ENCODE data around the gene PRAC1. TPM values are rescaled to one million over a fixed set of nuclear protein-coding genes. Genes with fewer than 3 reads are reported as not detected.

PRAC1 gene
- not detected in 2 replicates for total RNA-seq (2014; rRNA removed; shearing (Covaris generic))

GRCh38 chr17:48722201-48722907 is at the start of gene PRAC1:
PRAC1 (minus strand) TSS chr17:48722518; CDS start chr17:48722392, 126 bp downstream.

GRCh38 chr17:48728232-48729231 is 6.2 kb upstream of the PRAC1 start, which contains the start of gene HOXB13:
HOXB13 (minus strand) TSS chr17:48728750; CDS start chr17:48728593, 157 bp downstream.

GRCh38 chr17:48722915-48723422 is 651 bp upstream of the PRAC1 start, which contains the start of gene PRAC2:
PRAC2 (plus strand) TSS chr17:48723185; CDS start chr17:48724411, 1,226 bp downstream.

Small RNA genes within 50 kb of the gene (small RNA-seq; reads per million reads assigned to genes)
- gene AC091179.2 (not detected), gene COX6B1P2 (not detected), gene MIR3185 (not detected), gene RF02132 (not detected), gene RF02133 (not detected), gene RN7SL125P (not detected)

Other genes with a start within 250 kb of the PRAC1 start
- gene HOXB1, start 191.5 kb downstream of the PRAC1 start, total RNA-seq (2014; rRNA removed; shearing (Covaris generic)), result not detected in 2 replicates
- gene HOXB2, start 177.4 kb downstream of the PRAC1 start, total RNA-seq (2014; rRNA removed; shearing (Covaris generic)), result 30.9 and 35.6 TPM in 2 replicates
- 5.7 and 8.5 TPM in 2 replicates for gene HOXB4, start 144.2 kb downstream of the PRAC1 start, total RNA-seq (2014; rRNA removed; shearing (Covaris generic))
- gene HOXB3, start 132.3 kb downstream of the PRAC1 start, total RNA-seq (2014; rRNA removed; shearing (Covaris generic)), result 11.9 and 13.7 TPM in 2 replicates
- 1.0 TPM in 2 replicates for gene HOXB5, start 128.7 kb downstream of the PRAC1 start, total RNA-seq (2014; rRNA removed; shearing (Covaris generic))
- gene HOXB6, start 117.5 kb downstream of the PRAC1 start, total RNA-seq (2014; rRNA removed; shearing (Covaris generic)), result 11.9 and 21.2 TPM in 2 replicates
- 9.5 and 13.6 TPM in 2 replicates for gene HOXB7, start 111.5 kb downstream of the PRAC1 start, total RNA-seq (2014; rRNA removed; shearing (Covaris generic))
- gene HOXB8, start 107.2 kb downstream of the PRAC1 start, total RNA-seq (2014; rRNA removed; shearing (Covaris generic)), result 15.1 and 27.5 TPM in 2 replicates
- gene HOXB9, start 96.2 kb downstream of the PRAC1 start, total RNA-seq (2014; rRNA removed; shearing (Covaris generic)), result 22.0 and 22.8 TPM in 2 replicates
- not detected in 2 replicates for gene PRAC2, start 667 bp upstream of the PRAC1 start, total RNA-seq (2014; rRNA removed; shearing (Covaris generic))
- gene HOXB13, start 6.2 kb upstream of the PRAC1 start, total RNA-seq (2014; rRNA removed; shearing (Covaris generic)), result 4.1 and 5.4 TPM in 2 replicates
- 0.41 and 1.2 TPM in 2 replicates for gene TTLL6, start 94.7 kb upstream of the PRAC1 start, total RNA-seq (2014; rRNA removed; shearing (Covaris generic))
- gene CALCOCO2, start 108.5 kb upstream of the PRAC1 start, total RNA-seq (2014; rRNA removed; shearing (Covaris generic)), result 55.8 and 76.3 TPM in 2 replicates
- 90.2 and 103 TPM in 2 replicates for gene ATP5MC1, start 170.3 kb upstream of the PRAC1 start, total RNA-seq (2014; rRNA removed; shearing (Covaris generic))
- gene UBE2Z, start 185.9 kb upstream of the PRAC1 start, total RNA-seq (2014; rRNA removed; shearing (Covaris generic)), result 80.4 and 84.5 TPM in 2 replicates
- 183 and 203 TPM in 2 replicates for gene SNF8, start 222.3 kb upstream of the PRAC1 start, total RNA-seq (2014; rRNA removed; shearing (Covaris generic))
- not detected in 2 replicates for gene GIP, start 246.1 kb upstream of the PRAC1 start, total RNA-seq (2014; rRNA removed; shearing (Covaris generic))

All from A375 (cell line).